Mesenchymal stem cell (in vitro differentiated cells and primary cell): ENCODE results near the gene FGF14.

Experiments used
- DNase-seq: peaks from one replicate; pipeline ENCODE4 v3.0.0-alpha.2; 2013
- H2AFZ ChIP-seq: one replicate; pipeline ENCODE4 v1.6.1; 2013; ENCODE audit warnings: low read depth, mild to moderate bottlenecking, control low read depth, inconsistent platforms, low read length, moderate library complexity
- H2AK5ac ChIP-seq: 2 replicates; pipeline ENCODE4 v1.6.1; 2013; ENCODE audit warnings: low read length, moderate library complexity, mild to moderate bottlenecking, inconsistent platforms; ENCODE audit not compliant: severe bottlenecking
- H2BK120ac ChIP-seq: one replicate; pipeline ENCODE4 v1.6.1; 2013; ENCODE audit warnings: low read depth, mild to moderate bottlenecking, inconsistent platforms, low read length, moderate library complexity
- H2BK12ac ChIP-seq, 2 experiments: one replicate each; pipeline ENCODE4 v1.6.1; 2013; ENCODE audit warnings: inconsistent platforms in 2 of 2, low read length in 2 of 2, mild to moderate bottlenecking in 2 of 2, moderate library complexity in 2 of 2, control low read depth in 1 of 2
- H2BK15ac ChIP-seq: one replicate; pipeline ENCODE4 v1.6.1; 2013; ENCODE audit warnings: mild to moderate bottlenecking, low read depth, inconsistent platforms; ENCODE audit not compliant: poor library complexity, severe bottlenecking
- H2BK5ac ChIP-seq: 2 replicates; pipeline ENCODE4 v1.6.1; 2013; ENCODE audit warnings: low read depth, mild to moderate bottlenecking, low read length, control low read depth, inconsistent platforms; ENCODE audit not compliant: poor library complexity, severe bottlenecking
- H3K14ac ChIP-seq, 2 experiments: one replicate each; pipeline ENCODE4 v1.6.1; 2013; ENCODE audit warnings: inconsistent platforms in 2 of 2, low read length in 2 of 2, control low read depth in 1 of 2, mild to moderate bottlenecking in 1 of 2, moderate library complexity in 1 of 2
- H3K18ac ChIP-seq, 2 experiments: one replicate each; pipeline ENCODE4 v1.6.1; 2013; ENCODE audit warnings: inconsistent platforms in 2 of 2, low read length in 2 of 2, control low read depth in 1 of 2, low read depth in 1 of 2, mild to moderate bottlenecking in 1 of 2
- H3K23ac ChIP-seq, 2 experiments: one replicate each; pipeline ENCODE4 v1.6.1; 2013; ENCODE audit warnings: inconsistent platforms in 2 of 2, low read length in 2 of 2, mild to moderate bottlenecking in 2 of 2, moderate library complexity in 2 of 2, control low read depth in 1 of 2
- H3K27ac ChIP-seq: 2 replicates; pipeline ENCODE4 v1.5.1; 2013; ENCODE audit warnings: mild to moderate bottlenecking, moderate library complexity, low read length, control low read depth, inconsistent platforms; ENCODE audit not compliant: poor library complexity, severe bottlenecking
- H3K27me3 ChIP-seq, 2 experiments: 2 replicates each; pipeline versions ENCODE4 v1.6.1 to v1.7.0; 2013; ENCODE audit warnings: low read length in 2 of 2, mild to moderate bottlenecking in 2 of 2, moderate library complexity in 2 of 2, control low read depth in 1 of 2, inconsistent platforms in 1 of 2; ENCODE audit not compliant: control insufficient read depth in 1 of 2, insufficient read depth in 1 of 2
- H3K36me3 ChIP-seq, 2 experiments: 2 replicates each; pipeline versions ENCODE4 v1.6.1 to v1.7.0; 2013; ENCODE audit warnings: low read length in 2 of 2, control low read depth in 1 of 2, inconsistent platforms in 1 of 2, low read depth in 1 of 2, mild to moderate bottlenecking in 1 of 2; ENCODE audit not compliant: insufficient read depth in 2 of 2, control insufficient read depth in 1 of 2
- H3K4ac ChIP-seq, 2 experiments: one replicate each; pipeline ENCODE4 v1.6.1; 2013; ENCODE audit warnings: inconsistent platforms in 2 of 2, low read length in 2 of 2, mild to moderate bottlenecking in 2 of 2, moderate library complexity in 2 of 2, control low read depth in 1 of 2, low read depth in 1 of 2
- H3K4me1 ChIP-seq: 2 replicates; pipeline ENCODE4 v1.6.1; 2013; ENCODE audit warnings: low read depth, low read length, control low read depth; ENCODE audit not compliant: control insufficient read depth, insufficient read depth
- H3K4me2 ChIP-seq: 2 replicates; pipeline ENCODE4 v1.6.1; 2013; ENCODE audit warnings: low read length, mild to moderate bottlenecking, inconsistent platforms; ENCODE audit not compliant: poor library complexity, severe bottlenecking
- H3K4me3 ChIP-seq, 2 experiments: 2 replicates each; pipeline versions ENCODE4 v1.5.1 to v1.7.0; 2013; ENCODE audit warnings: low read length in 2 of 2, mild to moderate bottlenecking in 2 of 2, control low read depth in 1 of 2, low read depth in 1 of 2; ENCODE audit not compliant: insufficient read depth in 1 of 2
- H3K79me1 ChIP-seq: replicated peaks from 2 replicates; pipeline ENCODE4 v1.6.1; 2013; ENCODE audit warnings: mild to moderate bottlenecking, control low read depth, low read length, inconsistent platforms; ENCODE audit not compliant: poor library complexity, severe bottlenecking
- H3K9ac ChIP-seq: 2 replicates; pipeline ENCODE4 v1.7.0; 2013; ENCODE audit warnings: mild to moderate bottlenecking, low read length, moderate library complexity
- H3K9me3 ChIP-seq: 2 replicates; pipeline ENCODE4 v1.7.0; 2013; ENCODE audit warnings: mild to moderate bottlenecking, low read length; ENCODE audit not compliant: control insufficient read depth
- H4K8ac ChIP-seq: one replicate; pipeline ENCODE4 v1.6.1; 2013; ENCODE audit warnings: inconsistent platforms, mild to moderate bottlenecking, low read length, moderate library complexity
- H4K91ac ChIP-seq: one replicate; pipeline ENCODE4 v1.6.1; 2013; ENCODE audit warnings: mild to moderate bottlenecking, low read length, inconsistent platforms
- WGBS: methylation state at CpG from one replicate; pipeline ENCODE4 v1.1.7; 2013; ENCODE audit warnings: mixed read lengths; 5-methylcytosine and 5-hydroxymethylcytosine counted together

The FGF14 gene

GRCh38 chr13:102169471-102170015 is 232.3 kb downstream of the FGF14 start:
- 0% methylated on average over 1 of the region's 2 CpGs for WGBS

GRCh38 chr13:102152790-102153189 is 249.1 kb downstream of the FGF14 start:
- H2BK15ac ChIP-seq, result no peak overlapping the region
- no peaks in the 10 kb centered on the region for H3K9me3 ChIP-seq
- H3K9ac ChIP-seq, result no peak overlapping the region
- H3K4me3 ChIP-seq, result no peak overlapping the region
- H3K27me3 ChIP-seq, result no peaks in the 10 kb centered on the region
- no peaks in the 10 kb centered on the region for H3K79me1 ChIP-seq
- H3K4me1 ChIP-seq, result no peaks in the 10 kb centered on the region
- no peak overlapping the region for H3K14ac ChIP-seq
- H2BK120ac ChIP-seq, result no peak overlapping the region
- no peak overlapping the region for H3K18ac ChIP-seq
- H2BK12ac ChIP-seq, result no peak overlapping the region
- WGBS, result 66% methylated on average over 3 of the region's 5 CpGs
- no peak overlapping the region for H3K27ac ChIP-seq
- no peak overlapping the region for H4K8ac ChIP-seq
- no peak overlapping the region for H3K23ac ChIP-seq
- no peak for DNase-seq
- H2BK5ac ChIP-seq, result no peak overlapping the region
- H3K36me3 ChIP-seq, result no peaks in the 10 kb centered on the region
- no peak overlapping the region for H3K4me2 ChIP-seq
- no peak overlapping the region for H2AK5ac ChIP-seq
- H2AFZ ChIP-seq, result no peak overlapping the region
- no peak overlapping the region for H3K4ac ChIP-seq
- H4K91ac ChIP-seq, result no peak overlapping the region

More at GRCh38 chr13:102169471-102170015, 232.3 kb downstream of the FGF14 start:
- no peaks in the 10 kb centered on the region for H3K27me3 ChIP-seq
- H3K14ac ChIP-seq, result no peak overlapping the region
- no peak overlapping the region for H2AK5ac ChIP-seq
- DNase-seq, result no peak
- H3K23ac ChIP-seq, result no peak overlapping the region
- H3K4me3 ChIP-seq, result no peak overlapping the region
- H3K79me1 ChIP-seq, result no peaks in the 10 kb centered on the region
- no peak overlapping the region for H4K91ac ChIP-seq
- H2AFZ ChIP-seq, result no peak overlapping the region
- no peak overlapping the region for H3K18ac ChIP-seq
- H4K8ac ChIP-seq, result no peak overlapping the region
- H2BK120ac ChIP-seq, result no peak overlapping the region
- no peaks in the 10 kb centered on the region for H3K9me3 ChIP-seq
- H3K4ac ChIP-seq, result no peak overlapping the region
- no peak overlapping the region for H2BK12ac ChIP-seq
- no peaks in the 10 kb centered on the region for H3K36me3 ChIP-seq
- no peak overlapping the region for H2BK5ac ChIP-seq
- H2BK15ac ChIP-seq, result no peak overlapping the region
- H3K4me1 ChIP-seq, result no peaks in the 10 kb centered on the region
- no peak overlapping the region for H3K9ac ChIP-seq
- no peak overlapping the region for H3K4me2 ChIP-seq
- no peak overlapping the region for H3K27ac ChIP-seq

- Histone ChIP-seq H3K9ac (no peak overlapping the region), H4K8ac (no peak overlapping the region), H3K27me3 (no peaks in the 10 kb centered on the region), H2BK12ac (no peak overlapping the region), H3K4me3 (no peak overlapping the region), H3K4me1 (no peaks in the 10 kb centered on the region), H3K9me3 (no peaks in the 10 kb centered on the region), H3K36me3 (no peaks in the 10 kb centered on the region), H3K23ac (no peak overlapping the region), H3K4ac (no peak overlapping the region), H2BK5ac (no peak overlapping the region), H3K18ac (no peak overlapping the region), H2BK120ac (no peak overlapping the region), H3K79me1 (no peaks in the 10 kb centered on the region), H2AFZ (no peak overlapping the region), H4K91ac (no peak overlapping the region), H3K27ac (no peak overlapping the region), H2BK15ac (no peak overlapping the region), H2AK5ac (no peak overlapping the region), H3K4me2 (no peak overlapping the region), H3K14ac (no peak overlapping the region)
- no peak for DNase-seq
Observed at GRCh38 chr13:102147353-102147752, 254.5 kb downstream of the FGF14 start.

GRCh38 chr13:102145750-102146149 is 256.1 kb downstream of the FGF14 start:
- H3K9me3 ChIP-seq, result no peaks in the 10 kb centered on the region
- no peaks in the 10 kb centered on the region for H3K36me3 ChIP-seq
- H2AK5ac ChIP-seq, result no peak overlapping the region
- no peak overlapping the region for H4K8ac ChIP-seq
- H2BK120ac ChIP-seq, result no peak overlapping the region
- no peak overlapping the region for H3K9ac ChIP-seq
- no peaks in the 10 kb centered on the region for H3K4me1 ChIP-seq
- H2BK15ac ChIP-seq, result no peak overlapping the region
- DNase-seq, result no peak
- H3K4me3 ChIP-seq, result no peak overlapping the region
- H3K79me1 ChIP-seq, result no peaks in the 10 kb centered on the region
- H3K14ac ChIP-seq, result no peak overlapping the region
- H3K27me3 ChIP-seq, result no peaks in the 10 kb centered on the region
- no peak overlapping the region for H3K27ac ChIP-seq
- no peak overlapping the region for H3K4ac ChIP-seq
- no peak overlapping the region for H3K23ac ChIP-seq
- H2BK5ac ChIP-seq, result no peak overlapping the region
- H3K4me2 ChIP-seq, result no peak overlapping the region
- no peak overlapping the region for H4K91ac ChIP-seq
- H2AFZ ChIP-seq, result no peak overlapping the region
- H2BK12ac ChIP-seq, result no peak overlapping the region
- no peak overlapping the region for H3K18ac ChIP-seq
